HG03159 (cell line): ENCODE results near the gene PLA2G4A.

Experiments
- ATAC-seq: cut with Tn5 transposase; IDR thresholded peaks from one replicate; pipeline ENCODE4 v1.9.1; 2021; ENCODE audit warnings: mild to moderate bottlenecking, moderate library complexity; ENCODE audit not compliant: unreplicated experiment

The PLA2G4A gene

DNA sequence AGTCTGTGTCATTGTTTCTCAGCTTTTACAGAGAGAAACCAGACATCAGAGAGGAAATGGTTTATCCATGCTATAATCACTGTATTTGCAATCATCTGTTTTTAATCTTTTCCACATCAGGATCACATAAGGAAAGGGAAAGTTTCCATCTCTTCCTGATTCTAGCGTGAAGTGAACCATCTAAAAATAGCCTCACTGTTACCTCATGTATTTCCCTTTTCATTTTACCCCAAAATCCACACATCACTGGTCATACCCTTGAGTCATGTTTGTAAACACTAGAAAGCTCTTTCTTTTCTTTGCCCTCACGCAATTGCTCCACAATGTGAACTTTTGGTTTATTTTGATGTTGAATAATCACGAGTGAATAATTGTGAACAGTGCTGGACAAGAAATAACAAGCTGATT, 146.0 kb downstream of the PLA2G4A start:
- no peak for ATAC-seq

DNA sequence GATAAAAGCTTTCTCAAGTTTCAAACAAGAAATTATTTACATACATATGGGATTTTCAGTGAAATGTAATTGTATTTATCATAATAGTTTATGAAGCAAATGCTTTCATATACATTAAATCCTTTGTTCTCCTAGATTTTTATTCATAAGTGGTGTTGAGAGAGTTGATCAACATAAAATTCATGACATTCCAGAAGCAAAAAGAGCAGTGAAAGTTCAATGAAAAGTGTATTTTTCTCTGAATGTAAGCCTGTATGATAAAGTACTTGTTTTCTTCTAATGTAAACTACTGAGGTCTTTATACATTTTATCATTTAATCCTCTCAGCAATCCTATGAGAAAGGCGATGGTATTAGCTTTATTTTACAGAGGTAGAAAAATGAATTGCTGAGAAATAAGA, 146.5 kb downstream of the PLA2G4A start:
- no peak for ATAC-seq

DNA sequence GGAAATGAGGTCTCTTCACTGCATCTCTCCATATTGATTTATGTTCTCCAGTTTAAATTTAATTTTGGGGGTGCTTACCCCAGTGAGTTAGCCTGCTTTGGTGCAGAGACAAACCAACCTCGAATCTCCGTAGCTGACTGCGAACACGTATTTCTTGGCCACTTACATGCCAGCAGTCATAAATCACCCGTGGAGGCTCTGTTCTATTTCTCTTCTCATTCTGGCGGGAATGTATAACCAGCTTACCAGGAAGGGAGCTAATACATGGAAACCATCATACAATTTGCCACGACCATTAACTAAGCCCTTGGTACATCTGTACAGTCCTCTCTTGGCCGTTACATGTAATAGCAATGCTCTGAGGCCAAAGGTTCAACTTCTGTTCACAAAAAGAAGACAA, 148.0 kb downstream of the PLA2G4A start:
- no peak for ATAC-seq

DNA sequence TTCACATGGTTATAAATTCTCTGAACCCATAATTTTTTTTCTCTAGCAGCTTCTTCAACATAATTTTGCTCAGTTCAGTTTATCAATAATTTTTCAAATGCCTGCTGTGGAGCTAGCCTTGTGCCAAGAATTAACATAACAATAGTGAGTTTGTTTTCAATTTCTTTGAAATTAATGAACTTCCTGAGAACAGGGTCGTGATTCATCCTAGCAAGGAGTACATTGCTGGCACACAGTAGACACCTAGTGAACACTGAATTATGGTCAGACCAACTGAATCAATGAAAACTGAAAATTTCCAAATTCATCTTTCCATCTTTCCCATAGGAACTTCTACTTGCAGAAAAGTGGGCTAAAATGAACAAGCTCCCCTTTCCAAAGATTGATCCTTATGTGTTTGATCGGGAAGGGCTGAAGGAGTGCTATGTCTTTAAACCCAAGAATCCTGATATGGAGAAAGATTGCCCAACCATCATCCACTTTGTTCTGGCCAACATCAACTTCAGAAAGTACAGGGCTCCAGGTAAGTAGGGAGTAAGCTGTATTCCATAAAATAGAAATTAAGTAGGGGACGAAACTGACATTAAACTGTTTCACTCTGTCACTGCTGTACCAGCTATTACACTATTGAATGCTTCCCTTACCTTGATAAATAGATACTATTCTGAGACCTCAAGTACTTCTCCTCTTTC, 148.7 kb downstream of the PLA2G4A start:
- ATAC-seq = no peak

DNA sequence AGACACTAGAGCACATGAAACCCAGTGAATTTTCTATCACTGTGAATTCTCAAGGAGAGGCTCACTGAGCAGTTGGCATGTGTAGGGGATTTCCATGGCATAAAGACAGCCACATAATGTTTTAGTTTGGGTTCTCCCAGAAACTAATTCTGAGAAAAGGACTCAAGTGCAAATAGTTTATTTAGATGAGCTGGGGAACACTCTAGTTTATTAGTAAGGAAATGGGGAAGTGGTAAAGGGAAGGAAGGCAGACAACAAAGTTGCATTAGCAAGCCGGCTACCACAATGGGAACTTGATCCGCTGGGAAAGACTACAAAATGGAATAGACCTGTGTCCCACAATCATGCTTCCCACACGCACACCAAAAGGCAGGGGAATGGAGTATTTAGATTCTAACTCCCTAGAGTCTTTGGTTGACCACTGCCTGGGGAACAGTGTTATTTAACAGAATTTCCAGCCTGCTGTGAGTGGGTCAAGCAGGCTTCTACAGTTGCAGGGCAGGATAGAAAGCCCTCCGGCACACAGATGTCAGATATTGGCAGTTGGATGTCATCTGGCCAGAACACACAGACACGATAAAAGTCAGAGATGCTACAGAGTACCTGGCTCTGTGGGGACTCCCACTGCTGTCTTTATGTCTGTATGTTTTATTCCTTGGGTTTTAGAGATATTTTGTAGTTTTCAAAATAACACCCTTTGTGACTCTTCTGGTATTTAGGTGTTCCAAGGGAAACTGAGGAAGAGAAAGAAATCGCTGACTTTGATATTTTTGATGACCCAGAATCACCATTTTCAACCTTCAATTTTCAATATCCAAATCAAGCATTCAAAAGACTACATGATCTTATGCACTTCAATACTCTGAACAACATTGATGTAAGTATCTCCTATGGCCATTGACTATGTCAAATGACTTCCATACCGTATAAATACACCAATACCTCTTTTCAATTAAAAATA, 150.1 kb downstream of the PLA2G4A start:
- ATAC-seq = no peak

DNA sequence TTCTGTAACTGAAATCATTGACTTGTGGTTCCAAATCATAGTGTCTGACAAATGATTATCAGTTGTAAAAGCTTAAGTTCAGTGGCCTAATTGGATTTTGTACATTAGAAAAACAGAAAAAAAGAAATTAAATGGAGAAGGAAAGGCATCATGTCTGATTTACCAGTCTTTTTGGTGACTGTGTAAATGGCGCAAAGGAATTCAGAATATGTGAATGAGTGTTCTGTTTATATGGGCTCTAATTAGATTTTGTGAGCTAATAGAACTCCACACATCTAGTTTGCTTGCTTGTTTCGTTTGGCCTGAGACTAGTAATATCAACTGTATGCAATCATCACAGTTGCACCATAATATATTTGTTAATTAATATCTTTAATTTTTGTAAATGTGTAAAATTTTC, 151.7 kb downstream of the PLA2G4A start:
- no peak for ATAC-seq

DNA sequence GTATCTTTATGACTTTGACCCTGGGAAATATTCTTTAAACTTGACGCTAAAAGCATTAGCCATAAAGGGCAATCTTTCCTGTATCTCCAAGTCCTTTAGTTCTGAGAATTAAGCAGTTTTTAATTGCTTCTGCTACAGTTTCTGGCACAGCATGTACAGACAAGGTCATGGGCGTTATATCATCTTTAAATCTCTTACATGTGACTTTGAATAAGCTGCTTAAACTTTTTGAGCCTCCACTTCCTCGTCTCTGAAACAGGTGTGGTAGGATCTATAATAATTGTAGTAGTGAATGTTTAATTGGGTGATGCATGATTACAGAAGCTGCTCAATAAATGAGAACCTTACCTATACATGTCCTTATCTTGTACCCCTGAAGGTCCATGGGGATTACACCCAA, 153.4 kb downstream of the PLA2G4A start:
- no peak for ATAC-seq

DNA sequence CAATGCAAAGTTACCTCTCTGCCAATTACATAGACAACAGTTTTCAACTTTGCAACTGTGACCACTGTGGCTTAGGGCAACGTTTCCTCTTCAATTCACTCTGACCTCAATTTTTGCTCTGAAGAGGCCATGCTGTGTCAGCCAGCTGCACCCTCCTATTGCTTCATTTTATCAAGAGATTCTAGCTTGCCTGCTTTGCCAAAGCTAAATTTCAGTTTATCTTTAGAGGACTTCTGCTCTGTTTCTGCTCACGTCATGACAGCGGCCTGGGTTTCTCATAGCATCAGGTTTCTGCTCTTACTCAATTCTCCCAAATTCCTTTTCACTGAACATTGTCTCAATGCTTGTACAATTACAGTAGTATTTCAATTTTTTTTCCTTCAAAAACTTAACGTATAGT, 154.6 kb downstream of the PLA2G4A start:
- no peak for ATAC-seq

DNA sequence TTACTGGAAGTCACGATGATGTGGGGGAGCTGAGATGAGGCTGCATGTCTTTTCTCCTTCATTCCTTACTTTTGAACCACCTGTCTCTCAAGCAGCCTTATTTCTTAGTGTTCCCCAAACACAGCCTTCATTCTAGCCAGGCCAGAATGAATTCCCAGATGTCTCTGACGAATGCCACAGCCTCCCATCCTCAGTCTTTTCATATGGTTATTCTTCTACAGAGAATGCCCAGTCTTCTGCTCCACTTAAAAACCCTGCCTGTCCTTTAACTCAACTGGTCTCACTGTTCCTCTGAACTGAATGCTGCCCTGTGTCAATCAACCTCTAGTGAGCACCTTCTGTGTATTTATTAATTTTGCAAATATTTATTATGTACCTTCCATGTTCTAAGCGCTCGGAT, 156.2 kb downstream of the PLA2G4A start:
- no peak for ATAC-seq

DNA sequence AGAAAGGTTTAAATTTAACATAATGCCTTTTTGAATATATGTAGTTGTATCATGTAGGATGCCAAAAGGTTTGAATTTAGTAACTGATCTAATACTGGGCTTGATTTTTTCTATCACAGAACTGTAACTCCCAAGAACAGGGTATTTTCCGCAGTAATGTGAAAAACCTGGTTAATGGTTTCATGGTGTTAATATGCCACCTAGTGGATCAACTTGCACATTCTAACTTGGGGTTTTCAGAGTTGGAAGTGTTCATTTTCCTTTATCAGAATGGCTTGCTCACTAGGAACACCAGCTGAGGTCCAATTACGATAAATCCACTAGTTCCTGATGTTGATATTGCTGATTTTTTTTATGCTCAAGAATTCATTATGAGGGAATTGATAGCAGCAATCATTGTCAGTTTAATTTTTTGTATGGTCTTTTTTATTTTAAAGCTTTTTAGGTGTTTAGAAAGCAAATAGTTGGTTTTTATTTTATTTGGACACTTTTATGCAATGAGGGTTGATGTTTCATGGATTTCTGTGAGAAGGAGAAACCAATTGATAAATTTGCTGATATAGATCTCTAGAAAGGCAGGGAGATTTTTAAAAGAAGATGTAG, 157.2 kb downstream of the PLA2G4A start:
- peak; percentile 74 for ATAC-seq

DNA sequence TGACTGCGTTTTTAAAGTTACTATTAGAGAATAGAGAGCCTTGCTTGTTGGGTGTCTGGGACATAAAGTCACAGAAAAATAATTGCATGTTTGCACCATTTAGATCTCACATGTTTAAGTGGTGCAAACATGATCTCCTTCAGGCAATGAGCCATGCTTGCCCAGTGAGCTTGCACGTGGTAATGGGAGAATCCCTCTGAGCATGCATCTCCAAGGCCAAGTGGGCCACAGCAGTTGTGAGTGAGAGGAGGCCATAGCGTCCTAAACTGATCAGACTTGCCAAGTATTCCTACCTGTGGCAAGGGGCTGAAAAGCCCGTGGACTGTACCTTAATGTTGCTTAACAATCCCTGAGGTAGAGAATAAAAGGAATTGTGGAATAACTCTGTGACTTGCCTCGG, 158.3 kb downstream of the PLA2G4A start:
- no peak for ATAC-seq

DNA sequence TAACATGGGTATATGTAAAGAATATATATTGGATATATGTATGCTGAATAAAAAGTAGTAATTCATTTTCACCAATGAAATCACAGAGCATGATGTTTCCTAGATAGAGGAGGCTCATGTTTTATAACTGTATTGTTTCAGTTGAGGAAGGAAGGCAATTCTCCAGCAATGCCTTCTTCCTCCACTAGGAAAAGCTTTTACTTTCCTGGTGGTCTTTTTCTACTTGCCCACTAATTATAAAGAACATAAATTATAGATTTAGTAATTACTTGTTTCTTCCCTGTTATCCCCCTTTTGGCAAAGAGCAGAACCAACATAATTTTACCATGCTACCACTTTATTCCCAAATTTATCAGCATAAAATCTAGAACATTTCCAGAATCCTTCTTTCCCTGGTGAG, 159.0 kb downstream of the PLA2G4A start:
- no peak for ATAC-seq

DNA sequence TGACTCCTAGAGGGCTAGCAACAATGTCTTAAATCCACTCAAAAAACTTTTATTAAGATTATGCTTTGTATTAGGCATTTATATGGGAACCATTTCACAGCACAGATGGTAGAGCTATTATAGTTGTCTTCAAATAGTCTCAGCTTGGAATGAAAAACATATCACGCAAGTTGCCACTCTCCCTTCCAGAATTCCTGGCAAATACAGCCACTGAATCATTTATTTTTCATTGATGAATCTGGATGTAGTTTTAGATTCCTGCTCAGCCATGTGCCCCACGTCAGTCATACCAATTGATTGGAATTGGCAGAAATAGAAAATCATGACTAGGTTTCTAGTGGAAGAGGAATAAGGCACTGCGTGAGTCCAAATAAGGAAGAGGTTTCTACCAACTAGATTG, 165.2 kb downstream of the PLA2G4A start:
- ATAC-seq = no peak

DNA sequence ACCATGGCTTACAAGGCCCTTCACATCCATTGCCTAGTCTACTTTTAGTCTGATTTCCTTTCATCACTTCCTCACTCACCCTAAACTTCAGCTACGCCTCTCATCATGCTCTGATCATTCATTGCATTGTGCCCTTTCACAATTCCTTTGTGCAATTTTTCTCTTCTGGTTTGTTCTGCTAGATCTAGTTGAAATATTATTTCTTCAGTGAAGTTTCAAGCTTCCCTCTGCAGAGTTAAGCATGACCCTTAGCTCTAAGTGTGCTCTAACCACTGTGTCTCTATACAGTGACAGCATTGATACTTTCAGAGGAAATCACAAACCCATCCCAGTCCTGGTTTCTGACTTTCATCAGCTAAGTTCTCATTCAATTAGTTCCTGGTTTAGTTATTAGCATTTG, 166.1 kb downstream of the PLA2G4A start:
- peak; percentile 42 for ATAC-seq

DNA sequence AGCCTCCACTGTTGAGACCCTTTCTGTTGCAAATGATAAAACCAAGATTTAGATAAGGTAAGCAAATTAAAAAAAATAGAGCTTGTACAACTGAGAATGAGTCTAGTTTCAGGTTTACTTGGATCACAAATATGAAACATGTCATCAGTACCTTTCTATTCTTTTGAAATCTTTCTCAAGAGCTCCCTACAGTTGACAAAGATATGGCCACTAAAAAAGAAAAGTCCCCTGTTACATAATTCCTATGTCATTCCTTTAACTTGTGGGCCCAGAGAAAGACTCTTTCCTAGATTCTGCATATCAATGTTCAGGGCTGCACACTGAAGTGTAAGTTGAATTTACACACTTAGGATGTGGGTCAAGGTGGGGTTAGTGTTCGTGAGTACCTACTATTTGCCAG, 168.1 kb downstream of the PLA2G4A start:
- no peak for ATAC-seq

DNA sequence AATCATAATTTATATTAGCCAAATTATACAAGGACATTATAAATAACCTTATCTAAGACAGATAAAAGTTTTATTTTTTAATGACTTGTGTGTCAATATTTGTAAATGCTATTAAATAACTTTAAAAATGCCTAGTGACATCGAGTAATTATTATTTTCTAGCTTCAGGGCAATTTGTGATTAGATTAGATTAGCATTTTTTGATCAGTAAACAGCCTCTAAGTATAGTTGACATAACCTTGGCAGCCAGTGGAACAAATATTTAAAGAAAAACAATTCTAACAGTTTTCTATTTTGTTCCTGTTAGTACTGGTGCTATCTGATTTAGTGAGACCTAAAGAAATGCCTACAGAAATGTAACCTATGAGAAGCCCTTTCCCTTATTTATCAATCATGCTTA, 169.1 kb downstream of the PLA2G4A start:
- no peak for ATAC-seq

DNA sequence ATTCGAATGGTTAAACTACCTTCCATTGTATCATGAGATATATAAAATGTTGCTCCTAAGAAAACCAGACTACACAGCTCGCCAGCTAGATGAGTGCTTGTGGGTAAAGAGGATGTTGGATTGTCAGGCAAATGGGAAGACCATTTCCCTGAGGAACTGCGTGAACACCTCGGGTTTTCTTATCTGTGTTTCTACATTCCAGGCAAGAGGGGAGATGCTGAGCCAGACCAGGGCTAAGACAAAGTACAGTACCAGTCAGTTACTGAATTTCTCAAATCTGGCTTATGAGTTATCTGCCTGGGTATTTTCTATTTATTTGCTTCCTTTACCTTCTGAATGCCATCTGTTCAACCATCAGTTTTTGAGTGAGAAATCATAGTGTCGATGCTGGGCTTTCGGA, 170.8 kb downstream of the PLA2G4A start:
- no peak for ATAC-seq

DNA sequence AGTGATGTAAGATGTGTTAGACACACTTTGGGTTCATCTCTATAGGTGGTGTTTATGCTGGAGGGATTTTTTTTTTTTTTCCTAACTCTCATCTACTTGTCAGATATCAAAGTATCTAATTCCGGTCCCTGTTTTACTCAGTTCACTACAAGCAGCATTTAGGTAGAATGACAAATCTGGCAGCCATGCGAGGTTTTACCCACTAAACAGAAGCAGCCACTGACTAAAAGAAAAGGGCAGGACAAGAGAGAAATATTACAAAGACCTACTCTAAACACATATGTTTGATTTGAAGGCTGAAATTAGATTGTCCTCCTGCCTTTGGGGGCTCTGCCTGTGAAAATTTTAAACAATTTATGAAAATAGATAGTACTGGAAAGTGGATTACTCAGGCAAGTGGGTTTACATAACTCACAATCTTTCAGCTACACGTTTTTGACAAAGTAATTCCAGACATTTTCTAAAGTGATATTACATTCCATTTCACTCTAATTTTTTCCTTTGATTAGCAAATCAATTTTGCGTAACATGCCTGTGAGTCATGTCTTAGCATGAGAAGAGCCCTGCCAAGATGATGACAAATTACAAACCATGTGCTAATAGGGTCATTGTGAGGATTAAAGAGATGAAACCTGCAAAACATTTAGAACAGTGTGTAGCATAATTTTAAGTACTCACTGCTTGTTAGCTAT, 172.6 kb downstream of the PLA2G4A start:
- ATAC-seq = no peak

DNA sequence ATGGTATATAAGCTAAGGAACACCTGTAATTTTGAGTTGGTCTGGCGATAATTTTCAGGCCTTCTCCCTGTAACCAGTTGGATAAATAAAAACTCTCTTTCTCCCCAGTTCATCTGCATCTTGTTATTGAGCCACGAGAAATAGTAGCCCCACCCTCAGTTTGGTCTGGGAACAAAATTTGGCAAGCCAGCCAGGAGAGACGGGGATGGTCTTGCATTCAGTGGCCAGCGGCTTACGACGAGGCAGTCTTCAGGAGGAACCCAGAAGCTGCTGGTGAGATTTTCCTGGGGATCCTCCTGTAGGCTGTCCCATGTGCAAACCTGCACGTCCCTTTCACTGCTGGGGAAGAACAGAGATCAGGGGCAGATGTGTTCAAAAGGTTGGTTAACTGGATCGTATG, 174.6 kb downstream of the PLA2G4A start:
- no peak for ATAC-seq

DNA sequence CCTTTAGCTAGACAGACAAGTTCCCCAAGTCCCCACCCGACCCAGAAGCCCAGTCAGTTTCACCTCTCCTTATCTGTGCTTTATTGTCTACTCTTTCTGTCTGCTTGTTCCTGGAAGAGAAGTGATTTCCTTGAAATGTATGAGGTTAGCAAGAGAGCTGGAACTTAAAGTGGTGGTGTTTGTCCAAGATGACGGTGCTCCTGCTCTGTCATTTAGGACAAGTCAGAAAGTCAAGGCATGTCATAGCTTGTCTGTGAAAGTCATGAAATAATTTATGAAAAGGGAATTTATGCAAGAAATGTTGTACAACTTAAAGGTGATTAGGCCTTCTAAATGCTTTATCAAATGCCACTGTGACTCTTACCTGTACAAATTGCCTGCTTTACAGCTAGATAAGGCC, 178.1 kb downstream of the PLA2G4A start:
- no peak for ATAC-seq

DNA sequence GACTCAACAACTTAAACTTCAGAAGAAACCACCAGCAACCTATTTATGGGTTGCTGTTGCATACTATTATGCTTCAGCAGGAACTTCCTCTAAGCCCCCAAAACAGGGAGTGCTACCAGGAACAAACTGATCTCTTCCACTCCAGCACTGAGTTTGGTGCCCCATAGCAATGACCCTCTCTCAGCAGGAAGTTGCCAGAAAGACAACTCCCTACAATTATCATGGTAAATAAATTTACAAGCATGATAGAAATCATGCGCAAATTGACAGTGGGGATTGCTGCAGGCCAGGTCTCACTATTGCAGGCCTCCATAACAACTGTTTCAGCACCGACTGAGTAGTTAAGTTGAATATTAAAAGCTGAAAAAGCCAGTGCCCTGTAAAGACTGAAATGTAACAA, 180.6 kb downstream of the PLA2G4A start:
- no peak for ATAC-seq
